NCI-H1048 (cell line): ENCODE data around the gene PSMD1.
"Not testable (repeated sequence)": the region's sequence is repeated elsewhere in the genome, so short reads cannot be mapped to it uniquely, and the experiment has no call there.

ENCODE experiments used
- DNase-seq: peaks from one replicate; lab custom pipeline; 2025; lab: John Stamatoyannopoulos, UW

The PSMD1 gene

DNA sequence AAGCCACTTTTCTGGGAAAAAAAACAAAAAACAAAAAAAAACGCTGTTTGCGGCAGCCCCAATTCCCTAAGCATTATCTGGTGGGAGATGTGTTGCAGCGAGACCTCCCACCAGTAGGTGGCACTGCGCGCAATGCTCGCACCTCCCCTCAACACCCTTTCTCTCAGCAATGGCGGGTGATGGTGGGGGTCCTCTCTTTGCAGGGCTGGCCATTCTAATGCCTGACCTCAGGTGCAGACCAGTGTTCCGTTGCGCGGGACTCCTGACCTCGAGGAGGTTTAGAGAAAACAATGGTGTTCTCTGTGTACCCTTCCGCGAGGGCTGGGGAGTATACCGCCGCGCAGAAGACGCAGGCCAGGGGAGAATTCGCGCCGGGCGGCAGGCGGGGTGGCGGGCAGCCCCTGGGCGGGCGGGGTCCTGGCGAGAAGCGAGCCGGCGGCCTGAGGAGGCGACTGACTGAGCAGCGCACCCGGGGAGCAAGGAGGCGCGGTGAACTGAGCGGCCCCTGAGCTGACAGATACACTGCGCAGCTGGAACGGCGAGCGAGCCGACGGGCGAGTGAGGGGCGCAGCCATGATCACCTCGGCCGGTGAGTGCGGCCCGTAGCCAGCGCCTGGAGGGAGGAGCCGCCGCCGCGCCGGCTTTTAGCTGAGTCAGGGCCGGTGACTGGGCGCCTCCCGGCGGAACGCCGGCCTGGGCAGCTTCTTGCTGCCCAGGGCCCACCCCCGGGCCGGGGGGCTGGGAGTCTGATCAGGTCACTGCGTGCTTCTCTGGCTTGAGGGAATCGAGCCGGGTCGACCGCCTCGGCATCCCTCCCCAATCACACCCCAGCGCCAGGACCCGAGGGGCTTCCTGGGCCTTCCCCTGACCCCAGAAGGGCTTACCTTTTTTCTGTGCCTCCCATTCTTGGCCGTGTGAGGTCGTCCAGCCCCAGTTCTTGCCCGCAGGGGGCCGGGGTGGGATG, at the start of gene PSMD1:
TSS of gene PSMD1 (plus strand) at position 415 of the 964 bp plus-strand sequence. CDS start at position 574, 159 bp downstream.
- peak; percentile 55 for DNase-seq

- no peak for DNase-seq
Observed at GRCh38 chr2:231007286-231008098, 49.2 kb upstream of the PSMD1 start.

- DNase-seq = no peak
Observed at GRCh38 chr2:231008131-231008530, 48.5 kb upstream of the PSMD1 start.

DNA sequence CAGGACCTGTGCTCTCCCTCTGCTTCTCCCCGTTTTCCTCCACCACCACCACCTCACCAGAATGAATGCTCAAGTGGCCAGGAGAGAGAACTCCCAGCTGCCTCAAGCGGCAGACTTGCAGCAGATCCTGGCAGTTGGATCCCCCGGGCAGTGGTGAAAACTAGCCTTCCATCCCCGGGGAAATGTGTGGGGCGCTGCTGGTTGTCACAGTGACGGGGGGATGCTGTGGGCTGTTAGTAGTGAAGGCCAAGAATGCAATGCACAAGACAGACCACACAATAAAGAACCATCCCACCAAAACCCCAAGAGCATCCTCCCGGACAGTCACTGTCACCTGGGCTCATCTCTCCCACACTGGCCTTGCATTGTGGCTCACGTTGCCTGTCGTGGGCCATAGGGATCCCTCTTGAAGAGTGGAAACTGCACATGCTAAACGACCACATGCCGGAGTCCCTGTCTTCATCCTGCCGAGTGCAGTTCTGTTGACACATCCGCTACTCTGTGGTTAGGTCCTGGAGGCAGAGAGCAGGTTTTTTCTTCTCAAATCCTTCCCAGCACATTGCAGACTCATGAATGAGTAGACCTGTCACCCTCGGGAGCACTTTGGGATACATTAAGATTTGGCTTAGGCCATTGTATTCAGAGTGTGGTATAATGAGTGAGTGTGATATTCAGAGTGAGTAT, 47.3 kb upstream of the PSMD1 start:
- no peak for DNase-seq

GRCh38 chr2:231010201-231010730, 46.4 kb upstream of the PSMD1 start:
- no peak for DNase-seq

DNA sequence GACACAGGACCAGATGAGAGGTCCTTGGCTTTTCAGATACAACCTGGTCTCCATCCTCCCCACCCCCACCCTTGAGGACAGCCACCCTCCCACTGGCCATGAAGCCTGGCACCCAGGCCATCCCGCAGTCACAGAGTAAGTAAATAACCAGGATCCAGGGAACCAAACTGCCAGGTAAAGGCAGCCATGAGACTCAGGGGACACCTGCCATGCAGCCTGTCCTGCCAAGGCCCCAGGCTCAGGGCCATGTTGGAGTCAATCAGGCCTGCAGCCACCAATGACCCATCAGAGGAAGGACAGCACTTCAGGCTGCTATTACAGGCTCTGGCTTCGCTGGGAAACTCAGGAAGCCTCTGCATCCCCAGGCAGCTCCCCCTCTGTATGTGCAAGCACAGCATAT, 45.1 kb upstream of the PSMD1 start:
- no peak for DNase-seq

- DNase-seq = no peak
Observed at GRCh38 chr2:231012463-231012862, 44.2 kb upstream of the PSMD1 start.

- no peak for DNase-seq
Observed at GRCh38 chr2:231013820-231014219, 42.8 kb upstream of the PSMD1 start.

DNA sequence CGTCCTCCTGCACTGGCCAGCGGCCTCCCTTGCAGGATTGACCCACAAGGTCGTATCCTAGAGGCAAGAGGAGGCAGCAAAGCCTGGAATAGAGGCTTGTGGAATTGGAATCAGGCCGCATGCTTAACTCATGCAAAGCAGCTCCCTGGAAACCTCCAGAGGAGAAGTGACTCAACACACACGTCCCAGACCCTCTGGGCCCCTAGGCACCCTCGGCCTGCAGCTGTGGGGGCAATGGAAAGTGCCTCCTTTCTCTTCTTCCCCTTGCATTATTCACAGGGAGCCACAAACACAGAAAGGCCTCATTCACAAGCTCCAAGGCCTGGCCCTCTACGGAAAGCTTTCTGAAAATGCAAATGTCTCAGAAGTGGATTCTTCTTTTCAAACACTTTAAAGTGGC, 41.2 kb upstream of the PSMD1 start:
- DNase-seq = no peak

- DNase-seq = no peak
Observed at GRCh38 chr2:231015926-231016325, 40.7 kb upstream of the PSMD1 start.

- no peak for DNase-seq
Observed at GRCh38 chr2:231016566-231017230, 40.0 kb upstream of the PSMD1 start.

DNA sequence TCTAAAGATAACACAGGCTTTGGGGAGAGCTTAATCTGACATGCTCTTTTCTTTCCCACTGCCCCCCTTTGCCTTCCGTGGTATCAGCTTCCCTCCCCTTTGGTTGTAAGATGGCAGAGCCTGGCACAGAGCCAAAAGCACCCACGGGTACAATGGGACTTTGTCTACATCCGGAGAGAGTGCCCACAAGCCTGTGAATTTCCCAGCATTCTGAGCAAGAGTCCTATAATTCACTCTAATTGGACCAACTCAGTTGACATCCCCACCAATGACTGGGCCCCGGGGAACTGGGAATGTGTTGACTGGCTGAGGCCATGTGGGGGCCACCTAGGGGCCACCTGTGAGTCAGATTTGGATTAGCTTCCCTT, 39.5 kb upstream of the PSMD1 start:
- DNase-seq = no peak

- DNase-seq = no peak
Observed at GRCh38 chr2:231018184-231018583, 38.5 kb upstream of the PSMD1 start.

GRCh38 chr2:231025059-231025458, 31.6 kb upstream of the PSMD1 start:
- not testable (repeated sequence) for DNase-seq

GRCh38 chr2:231028889-231029288, 27.8 kb upstream of the PSMD1 start:
- DNase-seq = no peak

DNA sequence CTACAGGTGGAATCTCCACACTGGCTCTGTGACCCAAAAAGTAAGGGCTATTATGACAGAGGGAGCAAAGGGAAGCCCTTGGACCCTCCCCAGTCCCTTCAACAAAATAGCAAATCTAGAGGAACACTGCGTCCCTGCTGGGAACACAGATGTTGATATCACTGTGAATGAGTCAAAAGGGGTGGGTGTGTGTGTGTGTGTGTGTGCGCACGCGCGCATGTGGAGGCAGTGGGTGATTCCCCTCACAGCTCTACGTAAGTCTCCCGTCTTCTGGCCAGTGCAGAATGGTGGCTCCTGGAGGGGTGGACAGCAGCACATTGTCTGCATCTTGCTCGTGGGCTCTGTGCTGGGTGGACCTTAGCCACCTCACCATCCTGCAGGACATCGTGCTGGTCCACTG, 27.1 kb upstream of the PSMD1 start:
- no peak for DNase-seq

- DNase-seq = no peak
Observed at GRCh38 chr2:231030725-231031124, 25.9 kb upstream of the PSMD1 start.

DNA sequence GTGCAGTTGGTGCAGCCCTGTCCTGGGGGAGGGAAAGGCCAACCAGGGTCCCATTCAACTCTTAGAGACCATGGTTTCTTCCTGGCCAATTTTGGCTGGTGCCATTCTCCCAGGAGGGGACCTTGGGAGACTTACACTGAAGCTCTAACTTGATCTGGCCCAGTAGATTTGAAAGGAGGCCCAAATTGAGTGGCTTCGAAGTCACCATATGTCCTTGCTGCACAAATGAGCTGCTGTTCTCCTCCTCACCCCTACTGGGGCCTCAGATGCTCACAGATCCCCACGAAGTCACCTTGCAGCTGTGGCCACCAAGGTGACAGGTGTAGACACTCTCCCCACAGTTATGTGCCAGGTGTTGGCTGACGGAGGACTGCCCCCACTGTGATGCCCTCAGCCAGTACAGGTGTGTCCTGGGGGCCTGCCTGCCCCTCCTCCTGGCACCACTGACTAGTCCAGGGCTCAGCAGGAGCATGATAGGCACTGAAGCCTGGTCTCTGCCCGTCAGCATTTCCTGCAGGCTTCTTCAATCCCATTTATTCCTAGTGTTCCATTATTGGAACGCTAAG, 24.0 kb upstream of the PSMD1 start:
- no peak for DNase-seq

- DNase-seq = no peak
Observed at GRCh38 chr2:231033147-231034132, 23.2 kb upstream of the PSMD1 start.

GRCh38 chr2:231034291-231034882, 22.3 kb upstream of the PSMD1 start:
- no peak for DNase-seq
